ENCODE results near the gene SGO2.

The SGO2 gene

GRCh38 chr2:200593905-200594304, 67.9 kb downstream of the SGO2 start:
- no peaks in the 10 kb centered on the region for H4K20me1 ChIP-seq (ENCODE audit: low read depth, low read length)
- H3K9ac ChIP-seq (ENCODE audit: low read length), result no peak overlapping the region
- no peaks in the 10 kb centered on the region for H3K36me3 ChIP-seq (ENCODE audit: low read length)
- H3K4me2 ChIP-seq (ENCODE audit: low read depth, low read length, poor library complexity, severe bottlenecking), result no peak overlapping the region
- H3F3A ChIP-seq (ENCODE audit: insufficient read depth), result no peaks in the 10 kb centered on the region
- no peak overlapping the region for H3K4me3 ChIP-seq (ENCODE audit: insufficient read depth, low read length, poor library complexity, severe bottlenecking)
- H3K27me3 ChIP-seq (ENCODE audit: low read length), result no peaks in the 10 kb centered on the region
- no peak overlapping the region for H2AFZ ChIP-seq (ENCODE audit: low read depth, low read length, severe bottlenecking)
- TF ChIP-seq EZH2phosphoT487 (conservative IDR thresholded peaks at IDR 0.05; ENCODE audit: low read length), result no peak
- no peak for TF ChIP-seq CTCF (IDR thresholded peaks at IDR 0.05; ENCODE audit: insufficient read depth, low read length, poor library complexity, severe bottlenecking)
- H3K9me3 ChIP-seq (ENCODE audit: insufficient read depth, low read length), result no peaks in the 10 kb centered on the region
- no peaks in the 10 kb centered on the region for H3K79me2 ChIP-seq (ENCODE audit: insufficient read depth, low read length)
- no peaks in the 10 kb centered on the region for H3K9me2 ChIP-seq (replicated peaks; ENCODE audit: insufficient read depth, low read length)
- no peak overlapping the region for H3K27ac ChIP-seq (ENCODE audit: low read depth, low read length)

GRCh38 chr2:200595913-200596312, 69.9 kb downstream of the SGO2 start:
- Histone ChIP-seq H3F3A (ENCODE audit: insufficient read depth) (no peaks in the 10 kb centered on the region), H3K36me3 (ENCODE audit: low read length) (no peaks in the 10 kb centered on the region), H3K4me3 (ENCODE audit: insufficient read depth, low read length, poor library complexity, severe bottlenecking) (no peak overlapping the region), H4K20me1 (ENCODE audit: low read depth, low read length) (no peaks in the 10 kb centered on the region), H2AFZ (ENCODE audit: low read depth, low read length, severe bottlenecking) (no peak overlapping the region), H3K27ac (ENCODE audit: low read depth, low read length) (no peak overlapping the region), H3K4me2 (ENCODE audit: low read depth, low read length, poor library complexity, severe bottlenecking) (no peak overlapping the region), H3K9me3 (ENCODE audit: insufficient read depth, low read length) (no peaks in the 10 kb centered on the region), H3K9ac (ENCODE audit: low read length) (no peak overlapping the region), H3K79me2 (ENCODE audit: insufficient read depth, low read length) (no peaks in the 10 kb centered on the region), H3K9me2 (replicated peaks; ENCODE audit: insufficient read depth, low read length) (no peaks in the 10 kb centered on the region), H3K27me3 (ENCODE audit: low read length) (no peaks in the 10 kb centered on the region)
- TF ChIP-seq EZH2phosphoT487 (conservative IDR thresholded peaks at IDR 0.05; ENCODE audit: low read length) (no peak), CTCF (IDR thresholded peaks at IDR 0.05; ENCODE audit: insufficient read depth, low read length, poor library complexity, severe bottlenecking) (no peak)

GRCh38 chr2:200596774-200597570, 71.0 kb downstream of the SGO2 start:
- no peaks in the 10 kb centered on the region for H3K9me2 ChIP-seq (replicated peaks; ENCODE audit: insufficient read depth, low read length)
- H3K27me3 ChIP-seq (ENCODE audit: low read length), result no peaks in the 10 kb centered on the region
- H3K79me2 ChIP-seq (ENCODE audit: insufficient read depth, low read length), result no peaks in the 10 kb centered on the region
- no peak overlapping the region for H3K4me3 ChIP-seq (ENCODE audit: insufficient read depth, low read length, poor library complexity, severe bottlenecking)
- no peak overlapping the region for H2AFZ ChIP-seq (ENCODE audit: low read depth, low read length, severe bottlenecking)
- H3K9ac ChIP-seq (ENCODE audit: low read length), result no peak overlapping the region
- no peak overlapping the region for H3K4me2 ChIP-seq (ENCODE audit: low read depth, low read length, poor library complexity, severe bottlenecking)
- H4K20me1 ChIP-seq (ENCODE audit: low read depth, low read length), result no peaks in the 10 kb centered on the region
- no peaks in the 10 kb centered on the region for H3F3A ChIP-seq (ENCODE audit: insufficient read depth)
- no peak overlapping the region for H3K27ac ChIP-seq (ENCODE audit: low read depth, low read length)
- TF ChIP-seq CTCF (IDR thresholded peaks at IDR 0.05; ENCODE audit: insufficient read depth, low read length, poor library complexity, severe bottlenecking), result no peak
- no peak for TF ChIP-seq EZH2phosphoT487 (conservative IDR thresholded peaks at IDR 0.05; ENCODE audit: low read length)
- no peaks in the 10 kb centered on the region for H3K9me3 ChIP-seq (ENCODE audit: insufficient read depth, low read length)
- H3K36me3 ChIP-seq (ENCODE audit: low read length), result no peaks in the 10 kb centered on the region

Measured in SU-DHL-6 (cell line).